Neural progenitor cell (in vitro differentiated cells): ENCODE measurements around the gene B3GNT2.

Source experiments
- EZH2 ChIP-seq: fragments of 200-600 bp; sonication (generic); IDR thresholded peaks from 2 replicates; pipeline ENCODE4 v1.6.1; 2017; ENCODE audit warnings: antibody characterized with exemption, mild to moderate bottlenecking, moderate library complexity
- TF ChIP-seq, protein P1 (sequence below): fragments of 200-600 bp; sonication (generic); IDR thresholded peaks from 2 replicates; pipeline ENCODE4 v1.5.1; 2017; ENCODE audit warnings: antibody characterized with exemption, mild to moderate bottlenecking

DNA sequence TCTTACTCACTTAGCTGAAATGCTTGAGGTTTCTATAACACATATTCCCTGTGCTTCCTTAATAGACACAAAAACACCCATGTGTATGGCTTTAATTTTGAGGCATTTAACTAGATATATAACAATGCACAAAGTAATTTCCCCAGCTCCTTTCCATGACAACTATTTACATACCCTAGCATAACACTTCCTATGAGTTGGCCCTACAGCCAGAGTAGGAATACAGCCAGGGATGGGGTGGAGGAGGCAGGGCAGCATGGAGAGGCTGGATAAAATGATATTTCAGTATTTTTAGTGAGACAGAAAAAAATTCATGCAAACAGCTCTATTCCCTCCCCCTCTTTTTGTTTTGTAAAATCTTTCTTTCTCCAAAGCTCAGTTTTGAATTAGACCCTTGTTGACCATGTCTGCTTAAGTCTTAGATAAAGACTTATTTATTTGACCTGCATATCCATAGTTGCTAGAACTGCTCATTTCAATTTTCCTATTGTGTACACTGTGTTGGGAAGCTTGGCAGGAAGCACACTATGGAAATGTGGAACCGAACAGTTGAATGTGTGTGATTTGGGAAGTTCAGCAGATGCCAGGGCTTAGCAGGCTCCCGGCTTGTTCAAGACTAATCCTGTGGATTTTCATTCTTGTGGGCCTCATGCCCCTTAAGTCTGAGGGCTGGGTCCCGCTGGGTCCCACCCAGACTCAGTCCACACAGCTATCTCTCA, 11.2 kb upstream of the B3GNT2 start:
- no peak for TF ChIP-seq EZH2
- TF ChIP-seq, protein P1, sequence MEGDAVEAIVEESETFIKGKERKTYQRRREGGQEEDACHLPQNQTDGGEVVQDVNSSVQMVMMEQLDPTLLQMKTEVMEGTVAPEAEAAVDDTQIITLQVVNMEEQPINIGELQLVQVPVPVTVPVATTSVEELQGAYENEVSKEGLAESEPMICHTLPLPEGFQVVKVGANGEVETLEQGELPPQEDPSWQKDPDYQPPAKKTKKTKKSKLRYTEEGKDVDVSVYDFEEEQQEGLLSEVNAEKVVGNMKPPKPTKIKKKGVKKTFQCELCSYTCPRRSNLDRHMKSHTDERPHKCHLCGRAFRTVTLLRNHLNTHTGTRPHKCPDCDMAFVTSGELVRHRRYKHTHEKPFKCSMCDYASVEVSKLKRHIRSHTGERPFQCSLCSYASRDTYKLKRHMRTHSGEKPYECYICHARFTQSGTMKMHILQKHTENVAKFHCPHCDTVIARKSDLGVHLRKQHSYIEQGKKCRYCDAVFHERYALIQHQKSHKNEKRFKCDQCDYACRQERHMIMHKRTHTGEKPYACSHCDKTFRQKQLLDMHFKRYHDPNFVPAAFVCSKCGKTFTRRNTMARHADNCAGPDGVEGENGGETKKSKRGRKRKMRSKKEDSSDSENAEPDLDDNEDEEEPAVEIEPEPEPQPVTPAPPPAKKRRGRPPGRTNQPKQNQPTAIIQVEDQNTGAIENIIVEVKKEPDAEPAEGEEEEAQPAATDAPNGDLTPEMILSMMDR, result no peak
